Spinal cord (tissue), 10 donors: ENCODE data around the gene SLC13A2. TPM values are rescaled to one million over a fixed set of nuclear protein-coding genes. Genes with fewer than 3 reads are reported as not detected.
"Not testable (repeated sequence)": the region's sequence is repeated elsewhere in the genome, so short reads cannot be mapped to it uniquely, and the experiment has no call there.

Experiments
- DNase-seq, 6 donors: peaks; one replicate each; pipeline versions ENCODE4 v3.0.0 to v3.0.0-alpha.2; 2013 to 2015; ENCODE audit warnings: low spot score in 6 of 6, low read depth in 4 of 6
- H3K27ac ChIP-seq: one replicate; pipeline ENCODE4 v1.5.1; 2013; ENCODE audit warnings: low read depth, low read length, control low read depth
- H3K27me3 ChIP-seq: one replicate; pipeline ENCODE4 v1.6.1; 2013; ENCODE audit warnings: low read length; ENCODE audit not compliant: control insufficient read depth, insufficient read depth
- H3K36me3 ChIP-seq: one replicate; pipeline ENCODE4 v1.6.1; 2013; ENCODE audit warnings: low read length; ENCODE audit not compliant: control insufficient read depth, insufficient read depth
- H3K4me1 ChIP-seq: one replicate; pipeline ENCODE4 v1.6.1; 2013; ENCODE audit warnings: low read length; ENCODE audit not compliant: control insufficient read depth, insufficient read depth
- H3K4me3 ChIP-seq: one replicate; pipeline ENCODE4 v1.5.1; 2013; ENCODE audit warnings: low read depth, low read length, control low read depth
- H3K9me3 ChIP-seq: one replicate; pipeline ENCODE4 v1.6.1; 2013; ENCODE audit warnings: low read length; ENCODE audit not compliant: control insufficient read depth, insufficient read depth
- WGBS: methylation state at CpG from one replicate; pipeline ENCODE4 v1.1.5; 2013; ENCODE audit warnings: missing lambda C conversion rate; ENCODE audit not compliant: insufficient coverage; 5-methylcytosine and 5-hydroxymethylcytosine counted together
- long read RNA-seq, 4 donors: transcript quantifications; one replicate each; lab custom pipeline, GENCODE V29; 2026
- polyA plus RNA-seq, 2 donors: library from polyadenylated mRNA; unstranded; fragments of 120-200 nt; gene quantifications; one replicate each; pipeline ENCODE4 v1.2.1, GENCODE V29; 2013; ENCODE audit not compliant: insufficient read length in 2 of 2
- total RNA-seq, 2 donors: library from RNA; depleted of rRNA in 1 of 2; stranded (reverse); fragments of 120-200 nt in 1 of 2; fragments of >200 nt in 1 of 2; gene quantifications; one replicate each; pipeline versions ENCODE4 v1.2.3 to v1.2.4, GENCODE V29; 2013 to 2014
- donor health status: healthy.

Gene SLC13A2
- under 1 TPM in 1 of 2 donors, not detected in 1; 0.06 TPM for total RNA-seq
- polyA plus RNA-seq = under 1 TPM; 0.10 to 0.27 TPM
- long read RNA-seq, donor 1 = 0 reads
- long read RNA-seq, donor 2 = 0 reads
- long read RNA-seq, donor 3 = 0 reads
- long read RNA-seq, donor 4 = 0 reads

GRCh38 chr17:28473542-28473941, at the start of gene SLC13A2:
Gene SLC13A2 (plus strand): TSS chr17:28473644. CDS start chr17:28473713, 69 bp downstream.
- DNase-seq = no peak
- Histone ChIP-seq H3K27me3 (no peaks in the 10 kb centered on the region), H3K27ac (no peak within 1 kb of the TSS), H3K36me3 (no peaks in the 10 kb centered on the region), H3K4me3 (no peak within 1 kb of the TSS), H3K4me1 (no peaks in the 10 kb centered on the region), H3K9me3 (no peaks in the 10 kb centered on the region)
- 84% methylated on average over 4 of the region's 5 CpGs for WGBS

GRCh38 chr17:28425206-28425605, 48.2 kb upstream of the SLC13A2 start:
- H3K27me3 ChIP-seq = no peaks in the 10 kb centered on the region
- no peaks in the 10 kb centered on the region for H3K36me3 ChIP-seq
- no peak overlapping the region for H3K4me3 ChIP-seq
- 82% methylated on average over 12 of the region's 13 CpGs for WGBS
- peaks cover 2% of the 10 kb centered on the region for H3K9me3 ChIP-seq
- H3K27ac ChIP-seq = no peak overlapping the region
- DNase-seq = no peak
- H3K4me1 ChIP-seq = no peaks in the 10 kb centered on the region

GRCh38 chr17:28426081-28426519, 47.3 kb upstream of the SLC13A2 start:
- Histone ChIP-seq H3K36me3 (no peaks in the 10 kb centered on the region), H3K27me3 (no peaks in the 10 kb centered on the region), H3K27ac (no peak overlapping the region), H3K4me3 (no peak overlapping the region), H3K9me3 (peaks cover 2% of the 10 kb centered on the region), H3K4me1 (no peaks in the 10 kb centered on the region)
- DNase-seq = no peak
- 80% methylated on average over 8 of the region's 9 CpGs for WGBS

DNA sequence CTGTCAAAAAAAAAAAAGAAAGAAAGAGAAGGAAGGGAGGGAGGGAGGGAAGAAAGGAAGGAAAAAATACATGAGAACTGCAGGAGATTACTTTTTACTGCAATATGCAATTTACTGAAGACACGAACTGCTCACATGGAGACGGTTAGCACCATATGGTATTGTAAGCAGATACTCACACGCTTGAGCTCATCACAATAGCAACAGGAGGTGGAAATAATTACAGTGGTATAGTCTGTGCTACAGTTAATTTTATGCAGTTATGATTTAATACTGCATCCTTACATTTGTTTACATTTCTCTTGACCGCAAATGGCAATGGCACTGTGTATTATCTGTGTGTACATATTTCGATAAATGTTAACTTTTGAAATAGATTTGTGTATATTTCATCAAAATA, 46.1 kb upstream of the SLC13A2 start:
- DNase-seq = peak in 2 of 6 donors; percentile 35 to 83
- H3K4me1 ChIP-seq = no peaks in the 10 kb centered on the region
- H3K36me3 ChIP-seq = no peaks in the 10 kb centered on the region
- H3K27ac ChIP-seq = no peak overlapping the region
- H3K4me3 ChIP-seq = no peak overlapping the region
- H3K9me3 ChIP-seq = peaks cover 2% of the 10 kb centered on the region
- H3K27me3 ChIP-seq = no peaks in the 10 kb centered on the region
- WGBS = no CpG with 5 or more reads among the region's 5 CpGs

DNA sequence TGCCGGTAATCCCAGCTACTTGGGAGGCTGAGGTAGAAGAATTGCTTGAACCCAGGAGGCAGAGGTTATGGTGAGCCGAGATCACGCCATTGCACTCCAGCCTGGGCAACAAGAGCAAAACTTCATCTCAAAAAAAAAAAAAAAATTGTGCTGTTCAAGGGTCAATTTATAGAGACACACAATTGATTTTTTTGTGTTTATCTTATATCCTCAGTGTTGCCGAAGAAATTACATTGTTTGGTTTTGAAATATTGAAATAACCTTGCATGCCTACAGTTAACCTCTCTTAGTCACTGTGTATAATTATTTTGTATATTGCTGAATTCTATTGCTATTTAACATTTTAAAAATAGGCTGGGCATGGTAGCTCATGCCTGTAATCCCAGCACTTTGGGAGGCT, 45.5 kb upstream of the SLC13A2 start:
- not testable (repeated sequence) for DNase-seq, H3K27ac ChIP-seq, H3K27me3 ChIP-seq, H3K4me1 ChIP-seq, H3K4me3 ChIP-seq, H3K9me3 ChIP-seq, H3K36me3 ChIP-seq
- no CpG with 5 or more reads among the region's 4 CpGs for WGBS

- no peaks in the 10 kb centered on the region for H3K36me3 ChIP-seq
- no peak overlapping the region for H3K4me3 ChIP-seq
- H3K27ac ChIP-seq = no peak overlapping the region
- WGBS = no CpG with 5 or more reads among the region's 1 CpG
- H3K4me1 ChIP-seq = no peaks in the 10 kb centered on the region
- peaks cover 2% of the 10 kb centered on the region for H3K9me3 ChIP-seq
- no peak for DNase-seq
- H3K27me3 ChIP-seq = no peaks in the 10 kb centered on the region
Measured at GRCh38 chr17:28433721-28434120, 39.7 kb upstream of the SLC13A2 start.

DNA sequence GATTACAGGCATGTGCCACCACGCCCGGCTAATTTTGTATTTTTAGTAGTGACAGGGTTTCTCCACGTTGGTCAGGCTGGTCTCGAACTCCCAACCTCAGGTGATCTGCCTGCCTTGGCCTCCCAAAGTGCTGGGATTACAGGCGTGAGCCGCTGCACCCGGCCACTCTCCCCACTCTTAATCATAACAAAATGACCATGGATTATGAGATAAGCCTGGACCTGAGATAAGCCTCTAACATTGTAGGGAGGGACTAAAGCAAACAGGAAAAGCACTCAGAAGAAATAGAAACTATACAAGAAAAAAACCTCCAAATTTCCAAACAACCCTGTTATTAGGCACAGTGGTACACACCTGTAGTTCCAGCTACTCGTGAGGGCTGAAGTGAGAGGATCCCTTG, 39.1 kb upstream of the SLC13A2 start:
- not testable (repeated sequence) for H3K9me3 ChIP-seq, H3K27ac ChIP-seq, H3K4me1 ChIP-seq, H3K4me3 ChIP-seq, H3K36me3 ChIP-seq, DNase-seq, H3K27me3 ChIP-seq
- no CpG with 5 or more reads among the region's 8 CpGs for WGBS

GRCh38 chr17:28443901-28444638, 29.4 kb upstream of the SLC13A2 start:
- H3K27ac ChIP-seq = no peak overlapping the region
- no peaks in the 10 kb centered on the region for H3K4me1 ChIP-seq
- H3K4me3 ChIP-seq = no peak overlapping the region
- H3K27me3 ChIP-seq = no peaks in the 10 kb centered on the region
- H3K9me3 ChIP-seq = no peaks in the 10 kb centered on the region
- WGBS = 83% methylated on average over 9 of the region's 9 CpGs
- DNase-seq = no peak
- H3K36me3 ChIP-seq = no peaks in the 10 kb centered on the region

GRCh38 chr17:28446716-28447395, 26.6 kb upstream of the SLC13A2 start:
- WGBS = 93% methylated on average over 7 of the region's 8 CpGs
- Histone ChIP-seq H3K36me3 (no peaks in the 10 kb centered on the region), H3K27me3 (no peaks in the 10 kb centered on the region), H3K4me1 (no peaks in the 10 kb centered on the region), H3K9me3 (no peaks in the 10 kb centered on the region), H3K4me3 (no peak overlapping the region), H3K27ac (no peak overlapping the region)
- DNase-seq = no peak

DNA sequence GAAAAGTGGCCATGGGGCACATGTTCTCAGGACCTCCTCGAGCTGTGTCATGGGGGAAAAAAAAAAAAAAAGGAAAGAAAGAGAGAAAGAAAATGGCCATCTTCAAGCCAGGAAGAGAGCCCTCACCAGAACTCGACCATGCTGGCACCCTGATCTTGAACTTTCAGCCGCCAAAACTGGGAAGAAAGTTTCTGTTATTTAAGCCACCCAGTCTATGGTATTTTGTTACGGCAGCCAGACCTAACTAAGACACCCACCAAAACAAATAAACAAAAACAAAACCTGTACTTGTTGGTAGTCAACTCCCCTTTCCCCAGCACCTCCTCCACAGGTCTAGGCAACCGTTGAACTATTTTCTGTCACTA, 26.1 kb upstream of the SLC13A2 start:
- DNase-seq = no peak
- 62% methylated on average over 3 of the region's 5 CpGs for WGBS

More for the DNA sequence above, 26.1 kb upstream of the SLC13A2 start:
- Histone ChIP-seq H3K4me1 (no peaks in the 10 kb centered on the region), H3K36me3 (no peaks in the 10 kb centered on the region), H3K9me3 (no peaks in the 10 kb centered on the region), H3K27me3 (no peaks in the 10 kb centered on the region), H3K27ac (no peak overlapping the region), H3K4me3 (no peak overlapping the region)
